ENCODE measurements around the gene FBXL20. TPM values are rescaled to one million over a fixed set of nuclear protein-coding genes. Genes with fewer than 3 reads are reported as not detected.

Gene FBXL20
- total RNA-seq, 1 donor: 16.0 TPM

DNA sequence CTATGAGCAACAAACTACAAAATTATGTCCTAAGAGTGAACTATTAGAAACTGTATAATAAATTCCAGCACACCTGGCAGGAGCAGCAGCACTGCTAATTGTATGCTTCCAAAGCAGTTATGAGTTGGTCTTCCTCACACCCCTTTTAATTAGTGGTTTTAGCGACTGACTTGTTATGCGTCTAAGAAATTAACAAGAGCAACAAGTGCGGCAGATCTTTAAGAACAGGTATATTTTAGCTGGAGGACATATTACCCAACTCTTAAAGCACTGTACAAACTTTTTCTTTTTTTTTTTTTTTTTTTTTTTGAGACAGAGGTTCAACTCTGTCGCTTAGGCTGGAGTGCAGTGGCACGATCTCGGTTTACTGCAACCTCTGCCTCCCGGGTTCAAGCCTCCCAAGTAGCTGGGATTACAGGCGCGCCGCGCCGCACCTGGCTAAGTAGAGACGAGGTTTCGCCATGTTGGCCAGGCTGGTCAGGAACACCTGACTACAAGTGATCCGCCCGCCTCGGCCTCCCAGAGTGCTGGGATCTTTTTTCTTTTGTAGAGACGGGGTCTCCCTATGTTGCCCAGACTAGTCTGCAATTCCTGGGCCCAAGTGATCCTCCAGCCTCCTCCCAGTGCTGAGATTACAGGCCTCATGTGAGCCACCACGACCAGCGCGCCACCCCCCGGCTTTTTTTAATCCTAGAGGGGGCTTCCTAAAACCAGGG lies 1.6 kb upstream of the FBXL20 start:
- H3K4me3 ChIP-seq (ENCODE audit: low read depth, low read length): no peak overlapping the region
- DNase-seq (ENCODE audit: low read depth): no peak
- TF ChIP-seq, protein P1, sequence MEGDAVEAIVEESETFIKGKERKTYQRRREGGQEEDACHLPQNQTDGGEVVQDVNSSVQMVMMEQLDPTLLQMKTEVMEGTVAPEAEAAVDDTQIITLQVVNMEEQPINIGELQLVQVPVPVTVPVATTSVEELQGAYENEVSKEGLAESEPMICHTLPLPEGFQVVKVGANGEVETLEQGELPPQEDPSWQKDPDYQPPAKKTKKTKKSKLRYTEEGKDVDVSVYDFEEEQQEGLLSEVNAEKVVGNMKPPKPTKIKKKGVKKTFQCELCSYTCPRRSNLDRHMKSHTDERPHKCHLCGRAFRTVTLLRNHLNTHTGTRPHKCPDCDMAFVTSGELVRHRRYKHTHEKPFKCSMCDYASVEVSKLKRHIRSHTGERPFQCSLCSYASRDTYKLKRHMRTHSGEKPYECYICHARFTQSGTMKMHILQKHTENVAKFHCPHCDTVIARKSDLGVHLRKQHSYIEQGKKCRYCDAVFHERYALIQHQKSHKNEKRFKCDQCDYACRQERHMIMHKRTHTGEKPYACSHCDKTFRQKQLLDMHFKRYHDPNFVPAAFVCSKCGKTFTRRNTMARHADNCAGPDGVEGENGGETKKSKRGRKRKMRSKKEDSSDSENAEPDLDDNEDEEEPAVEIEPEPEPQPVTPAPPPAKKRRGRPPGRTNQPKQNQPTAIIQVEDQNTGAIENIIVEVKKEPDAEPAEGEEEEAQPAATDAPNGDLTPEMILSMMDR (IDR thresholded peaks at IDR 0.05; ENCODE audit: insufficient read depth, low read depth, low read length): no peak

DNA sequence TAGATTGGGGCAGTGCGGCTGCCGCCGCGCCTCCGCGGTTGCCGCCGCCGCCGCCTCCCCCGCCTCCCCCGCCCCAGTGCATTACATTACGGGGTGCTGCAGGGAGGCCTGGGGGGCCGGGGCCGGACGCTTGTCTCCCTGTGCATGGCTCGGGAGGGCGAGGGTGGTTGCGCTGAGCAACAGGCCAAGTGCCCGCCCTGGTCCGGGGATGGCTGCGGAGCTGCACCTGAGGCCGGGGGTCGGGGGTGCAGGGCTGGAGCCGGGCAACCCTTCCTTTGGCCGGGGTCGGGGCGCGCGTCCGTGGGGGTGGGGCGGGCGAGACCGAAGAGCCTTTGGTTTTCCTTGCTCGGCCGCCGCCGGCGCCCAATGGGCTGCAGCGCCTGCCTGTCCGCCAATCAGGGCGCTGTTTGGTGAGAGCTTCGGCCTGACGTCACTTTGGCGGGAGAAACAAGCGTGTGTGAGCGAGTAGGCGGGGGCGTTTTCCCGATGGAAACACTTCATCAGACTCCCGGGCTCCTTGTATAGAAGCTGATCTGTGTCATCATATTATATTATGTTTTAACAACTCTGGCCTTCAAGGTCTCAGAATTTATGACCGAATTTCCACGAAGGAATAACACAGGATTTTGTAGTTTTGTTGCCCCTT lies 941 bp upstream of the FBXL20 start:
- TF ChIP-seq, protein P1 (IDR thresholded peaks at IDR 0.05; ENCODE audit: insufficient read depth, low read depth, low read length): no peak
- H3K4me3 ChIP-seq (ENCODE audit: low read depth, low read length): peak overlapping the region; percentile 84
- peak; percentile 92 for DNase-seq (ENCODE audit: low read depth)

DNA sequence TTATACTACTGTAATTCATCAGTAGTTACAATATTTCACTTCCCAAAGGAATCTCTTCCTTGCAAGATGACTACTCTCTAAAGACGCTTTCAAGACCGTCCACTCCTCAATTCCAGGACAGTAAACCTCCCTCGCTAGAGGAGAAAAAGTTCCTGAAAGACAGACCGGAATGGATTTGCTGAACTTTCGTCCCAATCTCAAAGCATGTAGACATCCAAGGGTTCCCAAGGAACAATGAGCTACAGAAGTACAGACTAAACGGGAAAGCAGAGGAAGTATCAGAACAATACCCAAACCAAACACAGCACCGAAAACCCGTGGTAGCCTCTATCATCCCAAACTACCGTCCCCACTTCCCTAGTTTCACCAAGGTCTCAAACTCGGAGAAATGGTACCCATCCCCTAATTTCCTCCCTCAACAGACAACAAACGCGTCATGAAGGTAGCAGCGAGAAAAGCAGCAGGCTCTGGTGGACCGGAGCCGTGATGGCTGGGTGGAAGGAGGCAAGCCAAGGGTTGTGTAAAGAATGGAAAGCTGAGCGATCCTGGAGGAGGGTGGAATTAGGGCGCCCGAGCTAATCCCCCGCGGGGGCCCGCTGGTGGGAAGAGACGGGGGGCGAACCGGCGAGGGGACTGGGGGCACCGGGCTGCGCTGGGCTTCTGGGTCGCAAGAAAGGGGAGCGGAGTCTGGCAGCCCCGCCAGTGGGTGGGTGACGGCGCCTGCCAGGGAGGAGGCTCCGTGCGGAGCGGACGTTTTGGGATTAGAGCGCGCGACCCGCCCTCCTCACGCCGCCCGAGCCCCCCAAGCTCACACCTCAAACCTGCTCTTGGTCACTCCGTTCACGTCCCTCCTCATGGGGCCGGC lies 647 bp downstream of the FBXL20 start:
- TF ChIP-seq, protein P1 (IDR thresholded peaks at IDR 0.05; ENCODE audit: insufficient read depth, low read depth, low read length): no peak
- DNase-seq (ENCODE audit: low read depth): peak; percentile 13
- H3K4me3 ChIP-seq (ENCODE audit: low read depth, low read length): peak overlapping the region; percentile 84

DNA sequence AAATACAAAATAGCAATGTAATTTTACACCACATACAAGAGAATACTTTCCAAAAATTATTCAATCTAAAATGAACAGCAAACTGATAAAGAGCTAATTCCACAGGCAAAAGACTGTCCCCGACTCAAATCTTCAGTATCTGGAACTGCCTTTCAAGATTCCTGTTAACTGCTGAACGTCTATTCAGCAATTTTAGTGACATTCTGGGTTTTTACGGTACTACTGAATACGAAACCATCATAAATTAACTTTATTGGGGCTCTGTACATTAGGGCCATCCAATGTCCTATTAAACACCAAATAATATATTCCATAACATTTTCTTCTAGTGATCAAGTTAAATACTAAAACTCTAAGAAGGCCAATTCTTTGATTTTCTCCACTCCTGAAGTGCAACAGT lies 1.6 kb downstream of the FBXL20 start:
- TF ChIP-seq, protein P1 (IDR thresholded peaks at IDR 0.05; ENCODE audit: insufficient read depth, low read depth, low read length): no peak
- H3K4me3 ChIP-seq (ENCODE audit: low read depth, low read length): peak overlapping the region; percentile 84

DNA sequence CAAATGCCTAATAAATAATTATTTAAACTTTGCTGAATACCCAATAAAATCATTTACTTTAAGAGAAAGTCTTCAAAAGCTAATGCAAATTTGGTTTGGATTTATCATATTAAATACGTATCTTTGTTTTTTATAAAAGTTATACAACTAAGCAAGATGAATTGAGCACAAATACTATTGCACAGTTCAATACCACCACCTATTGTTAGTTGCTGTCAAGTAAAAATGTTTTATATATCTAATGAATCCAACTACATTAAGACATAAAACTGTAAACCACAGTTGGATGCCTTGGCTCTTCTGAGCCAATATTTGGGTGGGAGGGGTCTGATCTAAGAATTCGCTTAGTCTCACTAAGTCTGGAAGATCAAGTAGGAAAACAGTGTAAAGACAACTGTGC lies 7.7 kb downstream of the FBXL20 start:
- DNase-seq (ENCODE audit: low read depth): no peak
- TF ChIP-seq, protein P1 (IDR thresholded peaks at IDR 0.05; ENCODE audit: insufficient read depth, low read depth, low read length): no peak
- H3K4me3 ChIP-seq (ENCODE audit: low read depth, low read length): no peak overlapping the region

More for the DNA sequence above, 1.6 kb downstream of the FBXL20 start:
- DNase-seq (ENCODE audit: low read depth): no peak

DNA sequence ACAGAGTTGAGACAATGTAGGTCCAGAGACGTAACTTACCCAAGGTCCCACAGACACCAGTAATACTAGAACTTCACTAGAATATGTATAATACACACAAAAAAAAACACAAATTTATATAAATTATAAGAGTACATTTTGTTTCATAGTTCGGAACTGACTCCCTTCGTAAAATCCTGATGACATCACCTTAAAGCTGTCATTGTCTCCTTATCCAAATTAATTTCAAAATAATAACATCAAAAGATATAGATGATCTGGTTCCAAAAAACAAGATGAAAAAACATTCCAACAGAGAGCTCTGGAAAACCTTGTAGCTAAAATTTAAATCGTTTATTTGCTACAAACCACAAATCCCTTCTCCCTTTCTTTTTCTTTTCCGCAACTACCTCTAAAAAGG lies 10.0 kb downstream of the FBXL20 start:
- DNase-seq (ENCODE audit: low read depth): no peak
- H3K4me3 ChIP-seq (ENCODE audit: low read depth, low read length): no peak overlapping the region
- TF ChIP-seq, protein P1 (IDR thresholded peaks at IDR 0.05; ENCODE audit: insufficient read depth, low read depth, low read length): no peak

All from fibroblast of villous mesenchyme (primary cell).